Right lobe of liver (tissue), 4 donors: ENCODE results near the gene COX17.

ENCODE experiments used
- POLR2A ChIP-seq: fragments of 450-650 bp; IDR thresholded peaks from one replicate; pipeline ENCODE4 v1.6.1; 2017; ENCODE audit warnings: antibody characterized with exemption, mild to moderate bottlenecking
- TF ChIP-seq, protein P1 (sequence below), 4 donors: fragments of 200-600 bp in 3 of 4; fragments of 450-650 bp in 1 of 4; IDR thresholded peaks; one replicate each; pipeline versions ENCODE4 v1.5.1 to v1.8.0; 2016 to 2022; ENCODE audit warnings: antibody characterized with exemption in 4 of 4, mild to moderate bottlenecking in 2 of 4
- donor health status: DM: no; HTN: no; CAD: no.
- donor health status: DM: no; HTN: no; CAD: no.
- donor health status: DM: no; HTN: yes; CAD: no.

GRCh38 chr3:119628816-119629445, 48.3 kb downstream of the COX17 start:
- TF ChIP-seq, protein P1, sequence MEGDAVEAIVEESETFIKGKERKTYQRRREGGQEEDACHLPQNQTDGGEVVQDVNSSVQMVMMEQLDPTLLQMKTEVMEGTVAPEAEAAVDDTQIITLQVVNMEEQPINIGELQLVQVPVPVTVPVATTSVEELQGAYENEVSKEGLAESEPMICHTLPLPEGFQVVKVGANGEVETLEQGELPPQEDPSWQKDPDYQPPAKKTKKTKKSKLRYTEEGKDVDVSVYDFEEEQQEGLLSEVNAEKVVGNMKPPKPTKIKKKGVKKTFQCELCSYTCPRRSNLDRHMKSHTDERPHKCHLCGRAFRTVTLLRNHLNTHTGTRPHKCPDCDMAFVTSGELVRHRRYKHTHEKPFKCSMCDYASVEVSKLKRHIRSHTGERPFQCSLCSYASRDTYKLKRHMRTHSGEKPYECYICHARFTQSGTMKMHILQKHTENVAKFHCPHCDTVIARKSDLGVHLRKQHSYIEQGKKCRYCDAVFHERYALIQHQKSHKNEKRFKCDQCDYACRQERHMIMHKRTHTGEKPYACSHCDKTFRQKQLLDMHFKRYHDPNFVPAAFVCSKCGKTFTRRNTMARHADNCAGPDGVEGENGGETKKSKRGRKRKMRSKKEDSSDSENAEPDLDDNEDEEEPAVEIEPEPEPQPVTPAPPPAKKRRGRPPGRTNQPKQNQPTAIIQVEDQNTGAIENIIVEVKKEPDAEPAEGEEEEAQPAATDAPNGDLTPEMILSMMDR (IDR thresholded peaks at IDR 0.05): no peak
- no peak for TF ChIP-seq POLR2A
